SK-N-MC (cell line): ENCODE data around the gene IFIT1.
"Not testable (repeated sequence)": the region's sequence is repeated elsewhere in the genome, so short reads cannot be mapped to it uniquely, and the experiment has no call there.

ENCODE experiments used
- DNase-seq: peaks from one replicate; pipeline ENCODE4 v3.0.0-alpha.2; 2011; ENCODE audit warnings: low read depth, low spot score
- H3K27ac ChIP-seq: fragments of 200-600 bp; sonication (generic); 2 replicates; pipeline ENCODE4 v1.5.1; 2016; ENCODE audit warnings: mixed run types
- H3K36me3 ChIP-seq: fragments of 200-600 bp; sonication (generic); 2 replicates; pipeline ENCODE4 v1.6.1; 2017; ENCODE audit warnings: antibody characterized with exemption, low read length, mixed read lengths; ENCODE audit not compliant: insufficient read depth
- H3K4me3 ChIP-seq: fragments of 200-600 bp; sonication (generic); 2 replicates; pipeline ENCODE4 v1.5.1; 2016
- H3K9ac ChIP-seq: fragments of 200-600 bp; sonication (generic); 2 replicates; pipeline ENCODE4 v1.8.0; 2017; ENCODE audit warnings: mixed run types, mixed read lengths; ENCODE audit not compliant: insufficient read length
- H3K9me3 ChIP-seq: fragments of 200-600 bp; sonication (generic); 2 replicates; pipeline ENCODE4 v1.6.1; 2017; ENCODE audit warnings: low read depth, mild to moderate bottlenecking, antibody characterized with exemption, low read length, moderate library complexity, mixed read lengths
- EZH2 ChIP-seq: fragments of 200-600 bp; sonication (generic); IDR thresholded peaks from one replicate; pipeline ENCODE4 v1.6.1; 2017; ENCODE audit warnings: antibody characterized with exemption
- FOXP2 ChIP-seq: optimal IDR thresholded peaks from 2 replicates; pipeline ENCODE3; 2011; ENCODE audit warnings: mild to moderate bottlenecking, moderate library complexity; ENCODE audit not compliant: insufficient read depth; ENCODE audit errors: extremely low read length, control extremely low read depth
- POLR2AphosphoS5 ChIP-seq: IDR thresholded peaks from 2 replicates; pipeline ENCODE4 v1.6.1; 2012; ENCODE audit warnings: mild to moderate bottlenecking, low read depth, low read length, borderline replicate concordance

IFIT1 gene

GRCh38 chr10:89403043-89403442, 10.6 kb downstream of the IFIT1 start:
- no peak for DNase-seq
- no peak overlapping the region for H3K27ac ChIP-seq
- no peak overlapping the region for H3K9ac ChIP-seq
- H3K9me3 ChIP-seq = no peaks in the 10 kb centered on the region
- TF ChIP-seq POLR2AphosphoS5 = no peak
- TF ChIP-seq FOXP2 = no peak
- no peak overlapping the region for H3K4me3 ChIP-seq
- H3K36me3 ChIP-seq = no peaks in the 10 kb centered on the region

- H3K36me3 ChIP-seq = no peaks in the 10 kb centered on the region
- TF ChIP-seq FOXP2 = no peak
- TF ChIP-seq POLR2AphosphoS5 = no peak
- TF ChIP-seq EZH2 = no peak
Measured at GRCh38 chr10:89404104-89405047, 12.0 kb downstream of the IFIT1 start.

GRCh38 chr10:89406178-89406577, 13.8 kb downstream of the IFIT1 start:
- H3K4me3 ChIP-seq, DNase-seq, H3K27ac ChIP-seq, H3K9ac ChIP-seq, H3K9me3 ChIP-seq, H3K36me3 ChIP-seq: not testable (repeated sequence)

More at GRCh38 chr10:89404104-89405047, 12.0 kb downstream of the IFIT1 start:
- H3K27ac ChIP-seq = no peak overlapping the region
- H3K9ac ChIP-seq = no peak overlapping the region
- DNase-seq = no peak
- no peaks in the 10 kb centered on the region for H3K9me3 ChIP-seq
- H3K4me3 ChIP-seq = no peak overlapping the region

GRCh38 chr10:89407792-89408191, 15.4 kb downstream of the IFIT1 start:
- H3K27ac ChIP-seq, DNase-seq, H3K4me3 ChIP-seq, H3K36me3 ChIP-seq, H3K9me3 ChIP-seq, H3K9ac ChIP-seq: not testable (repeated sequence)

GRCh38 chr10:89409282-89409681, 16.9 kb downstream of the IFIT1 start:
- H3K4me3 ChIP-seq, H3K36me3 ChIP-seq, H3K27ac ChIP-seq, DNase-seq, H3K9me3 ChIP-seq, H3K9ac ChIP-seq: not testable (repeated sequence)

- not testable (repeated sequence) for H3K27ac ChIP-seq, H3K36me3 ChIP-seq, H3K9me3 ChIP-seq, DNase-seq, H3K4me3 ChIP-seq, H3K9ac ChIP-seq
Measured at GRCh38 chr10:89410551-89410950, 18.1 kb downstream of the IFIT1 start.

- DNase-seq, H3K9me3 ChIP-seq, H3K27ac ChIP-seq, H3K36me3 ChIP-seq, H3K4me3 ChIP-seq, H3K9ac ChIP-seq: not testable (repeated sequence)
Measured at GRCh38 chr10:89411135-89411534, 18.7 kb downstream of the IFIT1 start.

GRCh38 chr10:89412276-89412675, 19.9 kb downstream of the IFIT1 start:
- not testable (repeated sequence) for DNase-seq

GRCh38 chr10:89413398-89413912, 21.0 kb downstream of the IFIT1 start:
- H3K4me3 ChIP-seq = no peak overlapping the region
- DNase-seq = no peak
- no peak overlapping the region for H3K9ac ChIP-seq
- H3K36me3 ChIP-seq = no peaks in the 10 kb centered on the region
- TF ChIP-seq FOXP2 (no peak), POLR2AphosphoS5 (no peak), EZH2 (no peak)
- no peaks in the 10 kb centered on the region for H3K9me3 ChIP-seq
- no peak overlapping the region for H3K27ac ChIP-seq

More at GRCh38 chr10:89412276-89412675, 19.9 kb downstream of the IFIT1 start:
- H3K4me3 ChIP-seq, H3K36me3 ChIP-seq, H3K9me3 ChIP-seq, H3K27ac ChIP-seq, H3K9ac ChIP-seq: not testable (repeated sequence)
